Inflammatory macrophage (primary cell): ENCODE data around the gene UBTD1.
"Not testable (repeated sequence)": the region's sequence is repeated elsewhere in the genome, so short reads cannot be mapped to it uniquely, and the experiment has no call there.

Source experiments
- DNase-seq, 2 donors: peaks; one replicate each; pipeline ENCODE4 v3.0.0-alpha.2; 2020 to 2022

Gene UBTD1

GRCh38 chr10:97564776-97565175 is 66.1 kb downstream of the UBTD1 start:
- DNase-seq: no peak

- DNase-seq: no peak
Observed at GRCh38 chr10:97566336-97566996, 67.7 kb downstream of the UBTD1 start.

GRCh38 chr10:97567891-97568290 is 69.2 kb downstream of the UBTD1 start:
- no peak for DNase-seq

- no peak for DNase-seq
Observed at GRCh38 chr10:97570146-97570788, 71.5 kb downstream of the UBTD1 start.

- DNase-seq: no peak
Observed at GRCh38 chr10:97570789-97571471, 72.2 kb downstream of the UBTD1 start.

- DNase-seq: no peak
Observed at GRCh38 chr10:97571622-97572021, 72.9 kb downstream of the UBTD1 start.

GRCh38 chr10:97572214-97572989 is 73.7 kb downstream of the UBTD1 start, which contains the start of gene ANKRD2:
TSS of gene ANKRD2 (plus strand) at chr10:97572779. CDS start at chr10:97572789, 10 bp downstream.
- peak; percentile 80 to 87 for DNase-seq

- DNase-seq: no peak
Observed at GRCh38 chr10:97573021-97573420, 74.3 kb downstream of the UBTD1 start.

GRCh38 chr10:97573672-97574071 is 74.9 kb downstream of the UBTD1 start:
- DNase-seq: no peak

- DNase-seq: no peak
Observed at GRCh38 chr10:97574374-97575126, 75.8 kb downstream of the UBTD1 start.

- DNase-seq: no peak
Observed at GRCh38 chr10:97575127-97575668, 76.5 kb downstream of the UBTD1 start.

GRCh38 chr10:97576487-97576886 is 77.8 kb downstream of the UBTD1 start:
- DNase-seq: not testable (repeated sequence)

GRCh38 chr10:97577701-97578100 is 79.0 kb downstream of the UBTD1 start:
- DNase-seq: no peak

GRCh38 chr10:97578171-97578844 is 79.6 kb downstream of the UBTD1 start:
- DNase-seq: no peak

GRCh38 chr10:97580421-97581367 is 82.0 kb downstream of the UBTD1 start:
- no peak for DNase-seq

GRCh38 chr10:97582169-97582568 is 83.4 kb downstream of the UBTD1 start:
- DNase-seq: no peak

- DNase-seq: no peak
Observed at GRCh38 chr10:97583476-97583875, 84.8 kb downstream of the UBTD1 start.

GRCh38 chr10:97584060-97584797 is 85.5 kb downstream of the UBTD1 start, which contains the start of gene HOGA1:
TSS of gene HOGA1 (plus strand) at chr10:97584389. CDS start at chr10:97584704, 315 bp downstream.
- DNase-seq: no peak

GRCh38 chr10:97584798-97585438 is 86.2 kb downstream of the UBTD1 start:
- DNase-seq: no peak
